Measurements from ENCODE around the gene RNF128.

The RNF128 gene

DNA sequence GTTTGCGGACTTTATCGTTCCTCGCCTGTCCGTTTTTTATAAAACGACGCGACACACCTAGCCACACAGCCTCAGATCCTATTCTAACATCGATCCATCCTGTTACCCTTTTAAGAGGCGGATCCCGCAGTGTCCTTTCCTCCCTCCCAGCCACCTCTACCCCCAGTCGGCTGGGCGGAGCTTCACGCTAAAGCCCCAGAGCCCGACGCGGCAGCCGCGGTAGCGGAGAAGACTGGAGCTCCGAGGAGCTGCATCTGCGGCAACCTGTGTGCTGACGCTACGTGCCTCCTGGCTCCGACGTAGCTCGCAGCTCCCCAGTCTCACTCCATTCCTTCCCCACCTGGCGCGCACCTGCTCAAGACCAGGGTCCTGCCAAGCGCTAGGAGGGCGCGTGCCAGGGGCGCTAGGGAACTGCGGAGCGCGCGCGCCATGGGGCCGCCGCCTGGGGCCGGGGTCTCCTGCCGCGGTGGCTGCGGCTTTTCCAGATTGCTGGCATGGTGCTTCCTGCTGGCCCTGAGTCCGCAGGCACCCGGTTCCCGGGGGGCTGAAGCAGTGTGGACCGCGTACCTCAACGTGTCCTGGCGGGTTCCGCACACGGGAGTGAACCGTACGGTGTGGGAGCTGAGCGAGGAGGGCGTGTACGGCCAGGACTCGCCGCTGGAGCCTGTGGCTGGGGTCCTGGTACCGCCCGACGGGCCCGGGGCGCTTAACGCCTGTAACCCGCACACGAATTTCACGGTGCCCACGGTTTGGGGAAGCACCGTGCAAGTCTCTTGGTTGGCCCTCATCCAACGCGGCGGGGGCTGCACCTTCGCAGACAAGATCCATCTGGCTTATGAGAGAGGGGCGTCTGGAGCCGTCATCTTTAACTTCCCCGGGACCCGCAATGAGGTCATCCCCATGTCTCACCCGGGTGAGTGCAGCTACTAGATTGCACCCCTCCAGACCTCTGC lies at the start of gene RNF128:
TSS of gene RNF128 (plus strand) at position 217 of the 953 bp plus-strand sequence. CDS start at position 430, 213 bp downstream.
- DNase-seq (ENCODE audit: low spot score), result no peak

GRCh38 chrX:106680716-106681115 lies 45.8 kb upstream of the RNF128 start:
- no peak for DNase-seq (ENCODE audit: low spot score)

- no peak for DNase-seq (ENCODE audit: low spot score)
Measured at GRCh38 chrX:106684207-106684606, 42.3 kb upstream of the RNF128 start.

- DNase-seq (ENCODE audit: low spot score), result no peak
Measured at GRCh38 chrX:106692425-106693065, 34.0 kb upstream of the RNF128 start.

- DNase-seq (ENCODE audit: low spot score), result no peak
Measured at GRCh38 chrX:106696502-106696901, 30.0 kb upstream of the RNF128 start.

DNA sequence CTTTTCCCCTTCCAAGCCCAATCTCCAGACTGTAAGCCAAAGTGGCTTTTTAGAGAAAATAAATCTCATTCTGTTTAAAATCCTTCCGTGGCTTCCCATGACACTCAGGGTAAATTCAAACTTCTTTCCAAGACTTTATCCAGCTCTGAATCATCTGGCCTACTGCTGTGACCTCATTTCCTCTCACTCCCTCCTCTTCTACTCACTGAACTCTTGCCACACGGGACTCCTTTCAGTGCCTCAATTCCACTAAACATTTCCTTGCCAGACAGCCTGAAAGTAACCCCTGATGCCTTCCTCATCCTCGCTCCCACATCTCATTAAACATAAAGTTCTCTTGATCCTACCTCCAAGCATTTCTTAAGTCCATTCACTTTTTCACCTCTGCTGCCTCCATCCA lies 27.8 kb upstream of the RNF128 start:
- DNase-seq (ENCODE audit: low spot score), result no peak

GRCh38 chrX:106702636-106703035 lies 23.9 kb upstream of the RNF128 start:
- DNase-seq (ENCODE audit: low spot score), result no peak

DNA sequence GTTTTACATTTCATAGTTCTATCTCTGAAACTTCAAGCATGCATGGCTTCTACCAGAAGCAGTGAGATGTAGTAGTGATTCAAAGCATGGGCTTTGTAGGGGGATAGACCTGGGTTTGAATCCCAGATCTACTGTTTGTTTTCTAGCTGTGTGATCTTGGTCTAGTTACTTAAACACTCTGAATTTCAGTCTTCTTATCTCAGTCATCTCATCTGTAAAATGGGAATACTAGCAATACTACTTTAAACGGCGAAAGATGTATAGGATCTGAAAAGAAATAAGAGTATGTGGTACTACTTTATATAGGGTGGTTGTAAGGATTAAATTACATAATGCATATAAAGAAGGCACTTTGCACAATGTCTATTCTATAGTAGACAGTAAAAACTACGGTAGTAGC lies 20.0 kb upstream of the RNF128 start:
- DNase-seq (ENCODE audit: low spot score), result no peak

DNA sequence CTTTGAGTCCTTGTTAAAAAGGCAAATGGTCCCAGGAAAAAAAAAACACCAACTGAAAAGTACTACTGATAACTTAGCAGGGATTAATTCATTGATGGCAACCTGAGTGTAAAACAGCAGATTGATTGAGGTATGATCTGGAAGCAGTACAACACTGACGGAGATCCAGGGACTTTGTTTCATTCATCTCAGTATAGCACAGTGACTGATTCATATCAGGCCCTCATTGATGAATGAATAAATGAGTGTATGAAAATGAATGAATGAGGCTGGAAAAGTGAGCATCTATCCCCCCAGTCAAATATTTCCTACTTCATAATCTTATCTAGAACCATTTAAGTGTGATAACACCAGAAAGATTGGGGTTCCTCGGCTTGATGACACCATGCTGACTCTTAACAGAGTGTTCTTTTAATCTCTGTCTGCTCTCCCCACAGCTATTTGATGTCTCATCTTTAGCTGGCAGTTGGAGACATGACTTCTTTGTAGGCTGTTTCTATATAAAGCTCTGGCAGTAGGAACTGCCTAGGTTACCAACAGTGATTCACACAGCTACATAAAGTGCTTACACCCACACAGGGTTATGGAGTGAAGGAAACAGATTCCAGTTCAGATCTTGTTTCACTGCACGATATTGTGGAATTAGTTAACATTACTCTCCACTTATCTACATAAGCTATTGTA lies 18.6 kb upstream of the RNF128 start:
- DNase-seq (ENCODE audit: low spot score), result no peak

GRCh38 chrX:106710771-106711170 lies 15.7 kb upstream of the RNF128 start:
- no peak for DNase-seq (ENCODE audit: low spot score)

DNA sequence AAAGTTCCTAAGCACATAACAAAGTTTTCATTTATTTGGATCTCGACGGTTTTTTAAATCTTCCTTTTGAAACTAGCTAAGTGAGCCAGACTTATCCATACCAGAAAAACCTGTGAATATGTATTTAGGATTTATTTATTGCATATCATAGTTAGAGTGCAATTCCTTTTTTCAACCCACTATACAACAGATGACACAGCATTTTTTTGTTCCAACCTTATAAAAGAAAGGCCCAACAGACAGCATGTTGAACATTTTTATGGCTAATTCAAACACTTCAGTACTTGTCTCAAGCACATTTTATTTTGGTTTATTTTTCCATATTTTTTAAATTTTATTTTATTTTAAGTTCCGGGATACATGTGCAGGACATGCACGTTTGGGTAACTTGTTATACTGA lies 15.1 kb upstream of the RNF128 start:
- DNase-seq (ENCODE audit: low spot score), result no peak

GRCh38 chrX:106716004-106716403 lies 10.5 kb upstream of the RNF128 start:
- no peak for DNase-seq (ENCODE audit: low spot score)

DNA sequence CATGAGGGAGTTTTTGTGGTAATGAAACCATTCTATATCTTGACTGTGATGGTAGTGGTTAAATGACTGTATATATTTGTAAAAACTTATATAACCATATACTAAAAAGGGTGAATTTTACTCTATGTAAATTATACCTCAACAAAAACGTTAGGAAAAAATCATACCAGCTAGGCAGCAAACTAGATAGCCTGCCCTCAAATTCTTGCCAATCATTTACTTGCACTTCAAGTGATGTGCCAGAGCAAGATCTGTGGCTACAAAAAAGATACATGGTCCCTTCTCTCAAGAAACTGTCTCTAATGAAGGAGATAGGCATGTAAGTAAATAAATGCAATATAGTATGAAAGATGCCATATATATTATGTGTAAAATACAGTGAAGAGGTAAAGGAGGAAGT lies 10.0 kb upstream of the RNF128 start:
- DNase-seq (ENCODE audit: low spot score), result no peak

GRCh38 chrX:106718709-106719108 lies 7.8 kb upstream of the RNF128 start:
- DNase-seq (ENCODE audit: low spot score), result no peak

DNA sequence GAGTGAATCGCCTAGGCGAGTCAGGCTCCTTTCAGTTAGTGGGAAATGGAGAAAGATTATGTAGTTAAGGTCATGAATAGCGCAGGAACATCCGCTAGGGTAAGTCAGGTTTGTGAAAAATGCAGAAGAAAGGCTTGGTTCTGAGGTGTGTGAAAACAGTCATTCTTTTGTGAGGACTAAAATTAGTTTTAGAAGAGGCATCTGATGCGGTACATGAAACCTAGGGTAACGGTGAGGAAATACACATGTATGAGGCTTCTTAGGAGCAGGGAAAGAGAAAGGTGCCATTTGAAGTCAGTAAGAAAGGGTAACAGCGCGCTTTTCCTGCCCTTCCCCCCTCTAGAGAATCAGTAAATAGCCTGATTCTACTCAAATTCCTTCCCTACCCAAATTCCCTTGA lies 570 bp upstream of the RNF128 start:
- DNase-seq (ENCODE audit: low spot score), result no peak

- DNase-seq (ENCODE audit: low spot score), result no peak
Measured at GRCh38 chrX:106728337-106728736, 1.8 kb downstream of the RNF128 start.

DNA sequence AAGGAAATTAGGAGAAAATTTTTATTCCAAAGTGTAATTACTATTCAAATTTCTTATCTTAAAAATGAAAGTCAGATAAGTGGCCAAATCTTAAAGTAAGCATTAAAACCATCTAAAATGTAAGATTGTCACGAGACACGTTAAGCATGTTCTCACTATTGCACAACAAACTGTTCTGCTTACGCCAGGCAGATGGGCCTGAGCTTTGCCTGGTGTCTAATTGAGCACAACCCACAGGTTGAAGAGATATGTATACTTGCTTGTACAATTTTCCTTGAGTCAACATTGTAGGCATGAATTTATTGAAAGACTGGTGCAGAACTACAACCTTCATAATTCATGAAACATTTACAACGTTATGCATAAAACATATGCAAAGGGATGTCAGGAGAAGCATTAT lies 3.9 kb downstream of the RNF128 start:
- DNase-seq (ENCODE audit: low spot score), result no peak

DNA sequence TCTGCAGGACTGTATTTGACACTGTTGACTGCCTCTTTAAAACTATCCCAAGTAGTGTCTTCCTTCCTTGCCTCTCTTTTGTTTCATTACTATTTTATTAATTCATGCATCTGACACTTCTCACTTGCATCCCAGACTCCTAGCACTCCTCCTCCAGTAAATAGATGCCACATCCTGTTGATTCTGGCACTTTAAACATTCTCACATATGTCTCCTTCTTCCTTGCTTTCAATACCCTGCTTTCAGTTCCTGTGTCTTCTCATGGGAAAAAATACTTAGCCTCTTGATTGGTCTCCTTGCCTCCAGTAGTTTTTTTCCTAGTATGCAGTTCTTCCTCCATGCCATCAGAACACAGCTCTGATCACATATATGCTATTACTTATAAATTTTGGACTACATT lies 5.1 kb downstream of the RNF128 start:
- no peak for DNase-seq (ENCODE audit: low spot score)

DNA sequence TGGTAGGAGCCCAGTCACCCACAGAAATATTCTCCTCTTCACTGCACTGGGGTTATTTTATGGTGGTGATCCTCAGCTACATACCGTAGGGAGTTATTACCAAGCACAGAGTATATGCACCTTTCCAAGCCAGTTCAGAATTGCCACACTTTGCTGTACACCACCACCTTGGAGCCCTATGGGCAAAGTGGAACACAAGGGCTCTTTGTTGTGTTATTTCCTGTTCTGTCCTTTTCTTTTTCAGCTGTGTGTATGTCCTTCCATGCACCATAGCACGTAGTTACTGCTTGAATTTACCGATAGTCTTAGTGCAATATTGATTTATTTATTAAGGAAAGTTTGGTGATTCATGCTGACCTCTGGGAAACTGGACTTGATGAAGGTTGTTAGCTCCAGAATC lies 8.3 kb downstream of the RNF128 start:
- no peak for DNase-seq (ENCODE audit: low spot score)

- DNase-seq (ENCODE audit: low spot score), result no peak
Measured at GRCh38 chrX:106740193-106740780, 13.8 kb downstream of the RNF128 start.

DNA sequence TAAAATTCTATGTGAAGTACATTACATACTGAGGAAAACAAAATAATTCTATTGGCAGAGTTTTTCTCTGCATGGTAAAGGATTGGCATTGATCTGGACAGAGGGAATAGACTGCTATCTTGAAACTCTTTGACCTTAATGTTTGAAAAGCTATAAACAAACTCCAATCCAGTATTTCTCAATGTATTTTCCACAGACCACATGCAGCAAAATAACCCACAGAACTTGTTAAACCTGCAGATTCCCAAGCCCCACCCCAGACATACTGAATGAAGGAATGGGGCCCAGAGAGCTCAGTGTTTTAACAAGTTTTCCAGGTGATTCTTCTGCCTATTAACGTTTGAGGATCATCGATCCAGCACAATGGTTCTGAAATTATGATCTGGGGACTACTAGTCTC lies 15.7 kb downstream of the RNF128 start:
- no peak for DNase-seq (ENCODE audit: low spot score)

- DNase-seq (ENCODE audit: low spot score), result no peak
Measured at GRCh38 chrX:106742805-106743204, 16.3 kb downstream of the RNF128 start.

Data from left forelimb (tissue), 1 donor.